GM12878 (cell line): ENCODE measurements around the gene CPVL. TPM values are rescaled to one million over a fixed set of nuclear protein-coding genes. Genes with fewer than 3 reads are reported as not detected.

Source experiments
- ATAC-seq: fragments of 200-7000 bp; cut with Tn5 transposase; 3 replicates; pipeline ENCODE4 v1.9.1; 2020; ENCODE audit warnings: mild to moderate bottlenecking, moderate library complexity
- BruUV-seq: library from RNA; stranded (reverse); fragments of 400-500 nt; replicated peaks from 2 replicates; lab custom pipeline; 2021; lab: Mats Ljungman, UMichigan
- CTCF ChIA-PET: fragments of 300-600 bp; sonication (Branson Sonifier 250); formaldehyde crosslinking; extraction: SDS; loops from one replicate; lab custom pipeline; 2021; ENCODE audit warnings: inconsistent platforms; lab: Yijun Ruan, JAX
- POLR2A ChIA-PET: fragments of 350-600 bp; formaldehyde crosslinking; extraction: SDS; loops from one replicate; lab custom pipeline; 2021; ENCODE audit warnings: inconsistent platforms; lab: Charles Lee
- RAD21 ChIA-PET: fragments of 300-600 bp; sonication (Branson Sonifier 250); formaldehyde crosslinking; loops from one replicate; lab custom pipeline; 2023; ENCODE audit warnings: antibody characterized with exemption; ENCODE audit not compliant: unreplicated experiment; lab: Charles Lee
- SMC1A ChIA-PET: fragments of 300-600 bp; sonication (Branson Sonifier 250); formaldehyde crosslinking; loops from one replicate; lab custom pipeline; 2023; ENCODE audit not compliant: unreplicated experiment, uncharacterized antibody; lab: Charles Lee
- DNase-seq: peaks from one replicate; pipeline ENCODE4 v3.0.0-alpha.2; 2011; ENCODE audit warnings: low read depth, low spot score
- FAIRE-seq: peaks from 3 replicates; lab custom pipeline; 2011; peaks lifted over from hg19 to GRCh38; lab: Jason Lieb, UNC
- H2AFZ ChIP-seq: 2 replicates; pipeline ENCODE4 v1.6.0; 2011; ENCODE audit warnings: low read depth, low read length, control low read depth; ENCODE audit not compliant: control insufficient read depth
- H3K27ac ChIP-seq: 2 replicates; pipeline ENCODE4 v1.5.1; 2011; ENCODE audit warnings: control low read depth; ENCODE audit not compliant: control insufficient read depth, insufficient read depth
- H3K27me3 ChIP-seq, 2 experiments: replicated peaks in 1 of 2; 2 replicates each; pipeline versions ENCODE4 v1.6.0 to v1.6.1; 2011; ENCODE audit warnings: low read length in 1 of 2; ENCODE audit not compliant: control insufficient read depth in 2 of 2, insufficient read depth in 2 of 2
- H3K36me3 ChIP-seq, 2 experiments: 2 replicates each; pipeline ENCODE4 v1.5.1; 2011; ENCODE audit warnings: low read length in 1 of 2; ENCODE audit not compliant: control insufficient read depth in 2 of 2, insufficient read depth in 2 of 2
- H3K4me1 ChIP-seq: 2 replicates; pipeline ENCODE4 v1.6.1; 2011; ENCODE audit warnings: mild to moderate bottlenecking, low read length, moderate library complexity, mixed read lengths; ENCODE audit not compliant: control insufficient read depth, insufficient read depth
- H3K4me2 ChIP-seq: 2 replicates; pipeline ENCODE4 v1.6.0; 2011; ENCODE audit warnings: control low read depth; ENCODE audit not compliant: control insufficient read depth, insufficient read depth
- H3K4me3 ChIP-seq: fragments of 200-600 bp; sonication (generic); 2 replicates; pipeline ENCODE4 v1.5.1; 2016
- H3K79me2 ChIP-seq: 2 replicates; pipeline ENCODE4 v1.6.0; 2011; ENCODE audit warnings: low read length; ENCODE audit not compliant: control insufficient read depth, insufficient read depth
- H3K9ac ChIP-seq: 2 replicates; pipeline ENCODE4 v1.8.0; 2011; ENCODE audit warnings: low read length, control low read depth, mixed read lengths; ENCODE audit not compliant: control insufficient read depth, insufficient read depth
- H3K9me3 ChIP-seq: replicated peaks from 3 replicates; pipeline ENCODE4 v1.5.1; 2011; ENCODE audit warnings: mild to moderate bottlenecking, low read length; ENCODE audit not compliant: control insufficient read depth, insufficient read depth
- H4K20me1 ChIP-seq: 2 replicates; pipeline ENCODE4 v1.6.0; 2011; ENCODE audit not compliant: control insufficient read depth, insufficient read depth
- CEBPB ChIP-seq, 2 experiments: fragments of 150-350 bp in 1 of 2; IDR thresholded peaks; 2 replicates each; pipeline ENCODE4 v1.6.1; 2012 to 2014; ENCODE audit warnings: low read depth in 2 of 2, low read length in 2 of 2, borderline replicate concordance in 1 of 2, inconsistent platforms in 1 of 2
- NFYA ChIP-seq: IDR thresholded peaks from 2 replicates; pipeline ENCODE4 v1.6.1; 2011; ENCODE audit warnings: low read depth, mild to moderate bottlenecking, low read length, improper control_type of control experiment, borderline replicate concordance
- PAX5 ChIP-seq: IDR thresholded peaks from 2 replicates; pipeline ENCODE4 v1.6.1; 2011; ENCODE audit warnings: low read depth, low read length, borderline replicate concordance
- RAD21 ChIP-seq: IDR thresholded peaks from 2 replicates; pipeline ENCODE4 v1.6.1; 2011; ENCODE audit warnings: mild to moderate bottlenecking, low read depth, low read length, moderate library complexity; ENCODE audit not compliant: insufficient read depth
- SIX5 ChIP-seq: IDR thresholded peaks from 2 replicates; pipeline ENCODE4 v1.6.1; 2011; ENCODE audit warnings: mild to moderate bottlenecking, low read depth, low read length, moderate library complexity; ENCODE audit not compliant: severe bottlenecking
- SREBF1 ChIP-seq: IDR thresholded peaks from 2 replicates; pipeline ENCODE4 v1.6.1; 2012; ENCODE audit warnings: mild to moderate bottlenecking, low read length
- STAT1 ChIP-seq: fragments of 450-650 bp; conservative IDR thresholded peaks from 2 replicates; pipeline ENCODE4 v1.6.1; 2014; ENCODE audit warnings: antibody characterized with exemption, mild to moderate bottlenecking
- SUPT20H ChIP-seq: IDR thresholded peaks from 2 replicates; pipeline ENCODE4 v1.6.1; 2011; ENCODE audit warnings: low read depth, mild to moderate bottlenecking, low read length, moderate library complexity, borderline replicate concordance; ENCODE audit not compliant: control insufficient read depth
- ZNF217 ChIP-seq: fragments of 450-650 bp; IDR thresholded peaks from 2 replicates; pipeline ENCODE4 v1.6.1; 2017; ENCODE audit warnings: antibody characterized with exemption, mild to moderate bottlenecking
- WGBS: methylation state at CpG from one replicate; pipeline ENCODE4 v1.1.6; 2016; ENCODE audit warnings: low lambda C conversion rate; ENCODE audit not compliant: insufficient replicate concordance, insufficient coverage; ENCODE audit errors: missing lambda C conversion rate; 5-methylcytosine and 5-hydroxymethylcytosine counted together
- in situ Hi-C: fragments of 300-500 bp; cut with MboI; formaldehyde crosslinking; loops from 9 replicates; pipeline ENCODE4 v1.14.3; 2018; ENCODE audit warnings: mixed read lengths
- intact Hi-C: fragments of 100-400 bp; cut with micrococcal nuclease; formaldehyde crosslinking; loops from one replicate; pipeline ENCODE4 v1.14.2; 2022; ENCODE audit not compliant: unreplicated experiment
- polyA plus RNA-seq, 11 experiments: library from polyadenylated mRNA; depleted of rRNA in 4 of 11; unstranded in 6 of 11; stranded (reverse) in 5 of 11; fragments of >200 nt; fragmentation: Nextera tagmentation in 4 of 11; fragmentation: Illumina TruSeq in 1 of 11; extraction: Ambion mirVana in 4 of 11; extraction: Trizol in 1 of 11; gene quantifications; 1 replicate in 1 of 11; 2 replicates in 10 of 11; pipeline versions ENCODE4 v1.2.1 to v1.2.3, GENCODE V29; 2011 to 2016; ENCODE audit warnings: inconsistent platforms in 2 of 11, missing spikeins in 2 of 11, low read depth in 1 of 11
- total RNA-seq, 4 experiments: library from RNA; depleted of rRNA in 3 of 4; stranded (reverse); fragments of >200 nt in 3 of 4; fragmentation: Illumina TruSeq in 1 of 4; extraction: Trizol in 1 of 4; gene quantifications; 2 replicates each; pipeline versions ENCODE4 v1.2.1 to v1.2.3, GENCODE V29; 2013 to 2021
- TF ChIP-seq, protein P1 (sequence below): IDR thresholded peaks from 2 replicates; pipeline ENCODE4 v1.6.1; 2011; ENCODE audit warnings: borderline replicate concordance, low read depth, mild to moderate bottlenecking, moderate library complexity, low read length; ENCODE audit not compliant: insufficient read depth, poor library complexity, severe bottlenecking
- TF ChIP-seq, protein P2 (sequence below): fragments of 450-650 bp; IDR thresholded peaks from 2 replicates; pipeline ENCODE4 v1.6.1; 2017; ENCODE audit warnings: mild to moderate bottlenecking, moderate library complexity

CPVL gene
- total and polyA plus RNA-seq, 10 of the 15 experiments (the other 5 are each of a cell fraction or from before 2014, with no cell fraction given), result 0.59 TPM; not detected in 9

DNA sequence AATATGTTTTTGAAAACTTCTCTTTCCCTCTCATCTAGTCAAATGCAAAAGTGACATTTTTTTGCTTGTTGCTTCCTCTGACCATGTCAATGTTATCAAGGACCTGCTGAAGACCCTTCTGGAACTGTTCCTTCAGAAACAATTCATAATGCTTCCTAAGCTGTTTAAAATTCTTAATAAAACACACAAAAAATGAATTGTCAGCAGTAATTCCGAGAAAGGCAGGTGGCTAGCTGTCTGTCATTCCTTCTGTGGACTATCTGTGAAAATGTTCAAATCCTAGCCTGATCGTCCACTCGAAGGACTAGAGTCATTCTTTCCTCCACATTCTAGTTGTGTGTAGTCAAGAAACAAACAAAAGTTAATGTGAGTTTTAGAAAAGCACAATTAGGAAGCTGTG is 131.6 kb downstream of the CPVL start (continued):
- TF ChIP-seq, protein P1, sequence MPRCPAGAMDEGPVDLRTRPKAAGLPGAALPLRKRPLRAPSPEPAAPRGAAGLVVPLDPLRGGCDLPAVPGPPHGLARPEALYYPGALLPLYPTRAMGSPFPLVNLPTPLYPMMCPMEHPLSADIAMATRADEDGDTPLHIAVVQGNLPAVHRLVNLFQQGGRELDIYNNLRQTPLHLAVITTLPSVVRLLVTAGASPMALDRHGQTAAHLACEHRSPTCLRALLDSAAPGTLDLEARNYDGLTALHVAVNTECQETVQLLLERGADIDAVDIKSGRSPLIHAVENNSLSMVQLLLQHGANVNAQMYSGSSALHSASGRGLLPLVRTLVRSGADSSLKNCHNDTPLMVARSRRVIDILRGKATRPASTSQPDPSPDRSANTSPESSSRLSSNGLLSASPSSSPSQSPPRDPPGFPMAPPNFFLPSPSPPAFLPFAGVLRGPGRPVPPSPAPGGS, result no peak
- TF ChIP-seq ZNF217 (no peak), STAT1 (no peak), PAX5 (no peak), RAD21 (no peak)
- TF ChIP-seq, protein P2, sequence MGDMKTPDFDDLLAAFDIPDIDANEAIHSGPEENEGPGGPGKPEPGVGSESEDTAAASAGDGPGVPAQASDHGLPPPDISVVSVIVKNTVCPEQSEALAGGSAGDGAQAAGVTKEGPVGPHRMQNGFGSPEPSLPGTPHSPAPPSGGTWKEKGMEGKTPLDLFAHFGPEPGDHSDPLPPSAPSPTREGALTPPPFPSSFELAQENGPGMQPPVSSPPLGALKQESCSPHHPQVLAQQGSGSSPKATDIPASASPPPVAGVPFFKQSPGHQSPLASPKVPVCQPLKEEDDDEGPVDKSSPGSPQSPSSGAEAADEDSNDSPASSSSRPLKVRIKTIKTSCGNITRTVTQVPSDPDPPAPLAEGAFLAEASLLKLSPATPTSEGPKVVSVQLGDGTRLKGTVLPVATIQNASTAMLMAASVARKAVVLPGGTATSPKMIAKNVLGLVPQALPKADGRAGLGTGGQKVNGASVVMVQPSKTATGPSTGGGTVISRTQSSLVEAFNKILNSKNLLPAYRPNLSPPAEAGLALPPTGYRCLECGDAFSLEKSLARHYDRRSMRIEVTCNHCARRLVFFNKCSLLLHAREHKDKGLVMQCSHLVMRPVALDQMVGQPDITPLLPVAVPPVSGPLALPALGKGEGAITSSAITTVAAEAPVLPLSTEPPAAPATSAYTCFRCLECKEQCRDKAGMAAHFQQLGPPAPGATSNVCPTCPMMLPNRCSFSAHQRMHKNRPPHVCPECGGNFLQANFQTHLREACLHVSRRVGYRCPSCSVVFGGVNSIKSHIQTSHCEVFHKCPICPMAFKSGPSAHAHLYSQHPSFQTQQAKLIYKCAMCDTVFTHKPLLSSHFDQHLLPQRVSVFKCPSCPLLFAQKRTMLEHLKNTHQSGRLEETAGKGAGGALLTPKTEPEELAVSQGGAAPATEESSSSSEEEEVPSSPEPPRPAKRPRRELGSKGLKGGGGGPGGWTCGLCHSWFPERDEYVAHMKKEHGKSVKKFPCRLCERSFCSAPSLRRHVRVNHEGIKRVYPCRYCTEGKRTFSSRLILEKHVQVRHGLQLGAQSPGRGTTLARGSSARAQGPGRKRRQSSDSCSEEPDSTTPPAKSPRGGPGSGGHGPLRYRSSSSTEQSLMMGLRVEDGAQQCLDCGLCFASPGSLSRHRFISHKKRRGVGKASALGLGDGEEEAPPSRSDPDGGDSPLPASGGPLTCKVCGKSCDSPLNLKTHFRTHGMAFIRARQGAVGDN, result no peak

DNA sequence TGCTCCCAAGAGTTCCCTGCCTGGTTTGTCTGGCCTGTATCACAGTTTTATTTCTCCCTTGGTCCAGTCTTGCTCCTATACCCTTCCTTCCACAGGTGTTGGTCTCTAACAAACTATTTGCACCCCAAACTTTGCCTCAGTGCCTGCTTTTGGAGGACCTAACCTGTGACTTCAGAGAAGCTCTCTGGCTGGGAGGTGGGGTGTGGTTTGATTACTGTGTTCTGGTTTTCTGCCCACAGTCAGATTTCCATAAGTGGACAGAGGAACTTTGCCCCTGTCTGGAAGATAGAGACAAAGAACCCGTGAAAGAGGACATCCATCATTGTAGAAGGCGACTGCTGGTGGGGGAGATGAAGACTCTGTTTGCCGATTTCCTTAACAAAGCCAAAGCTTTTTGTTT is 132.4 kb downstream of the CPVL start:
- Histone ChIP-seq H3K4me1 (no peaks in the 10 kb centered on the region), H3K36me3 (no peaks in the 10 kb centered on the region), H3K27ac (no peak overlapping the region), H3K27me3 (no peaks in the 10 kb centered on the region), H4K20me1 (no peaks in the 10 kb centered on the region), H2AFZ (no peak overlapping the region), H3K9me3 (no peaks in the 10 kb centered on the region), H3K4me3 (no peak overlapping the region), H3K79me2 (no peaks in the 10 kb centered on the region), H3K4me2 (no peak overlapping the region), H3K9ac (no peak overlapping the region)
- POLR2A ChIA-PET, result no interaction called here
- DNase-seq, result no peak
- SMC1A ChIA-PET, result no interaction called here
- RAD21 ChIA-PET, result no interaction called here
- BruUV-seq, result no TSS peak
- no peak for ATAC-seq
- 33% methylated on average over 3 of the region's 3 CpGs for WGBS
- intact Hi-C loops, result no loop called here
- no peak for FAIRE-seq
- in situ Hi-C loops, result no loop called here
- CTCF ChIA-PET, result interaction anchor here (1.1 kb wide), 1 partner anchor 87 kb away, joined by 3 read pairs; no protein-coding TSS in a partner anchor
- TF ChIP-seq CEBPB (IDR thresholded peaks at IDR 0.05; ENCODE audit: borderline replicate concordance in 1 of 2, low read depth in 2 of 2, low read length in 2 of 2) (no peak), NFYA (no peak), SREBF1 (no peak), SUPT20H (no peak), SIX5 (no peak)
- TF ChIP-seq, protein P1, result no peak
